Activated naive CD4-positive, alpha-beta T cell treated with anti-CD3 and anti-CD28 coated beads, Interleukin-2, amount 50 U/mL, for 24 hours (primary cell): ENCODE measurements around the gene AEBP1.

ENCODE experiments used
- H3K27ac Mint-ChIP-seq: one replicate; pipeline ENCODE4 v1.8.0; 2021; ENCODE audit warnings: mild to moderate bottlenecking, mixed read lengths
- H3K27me3 Mint-ChIP-seq: one replicate; pipeline ENCODE4 v1.8.0; 2021; ENCODE audit warnings: mixed read lengths
- H3K36me3 Mint-ChIP-seq: one replicate; pipeline ENCODE4 v1.8.0; 2021; ENCODE audit warnings: mixed read lengths
- H3K4me1 Mint-ChIP-seq: one replicate; pipeline ENCODE4 v1.8.0; 2021; ENCODE audit warnings: mixed read lengths
- H3K4me3 Mint-ChIP-seq: one replicate; pipeline ENCODE4 v1.8.0; 2021; ENCODE audit warnings: mild to moderate bottlenecking, mixed read lengths
- H3K9me3 Mint-ChIP-seq: one replicate; pipeline ENCODE4 v1.8.0; 2021; ENCODE audit warnings: mixed read lengths

AEBP1 gene

DNA sequence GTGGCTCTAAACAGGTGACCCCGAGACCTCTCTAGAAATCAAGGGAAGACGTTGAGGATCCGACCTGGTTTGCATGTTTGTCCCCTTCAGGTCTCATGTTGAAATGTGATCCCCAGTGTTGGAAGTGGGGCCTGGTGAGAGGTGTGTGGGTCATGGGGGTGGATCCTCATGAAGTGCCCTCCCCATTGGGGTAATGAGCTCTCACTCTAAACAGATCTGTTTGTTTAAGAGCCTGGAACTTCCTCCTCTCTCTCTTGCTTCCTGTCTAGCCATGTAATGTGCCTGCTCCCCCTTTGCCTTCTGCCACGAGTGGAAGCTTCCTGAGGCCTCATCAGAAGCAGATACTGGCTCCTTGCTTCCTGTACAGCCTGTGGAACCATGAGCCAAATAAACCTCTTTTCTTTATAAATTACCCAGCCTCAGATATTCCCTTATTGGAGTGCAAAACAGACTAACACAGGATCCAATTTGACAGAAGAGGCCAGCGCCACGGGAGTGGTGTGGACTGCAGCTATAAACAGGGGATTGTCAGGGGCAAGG, 11.0 kb upstream of the AEBP1 start:
- H3K4me1 Mint-ChIP-seq, result peaks cover 8% of the 10 kb centered on the region
- no peaks in the 10 kb centered on the region for H3K9me3 Mint-ChIP-seq
- no peak overlapping the region for H3K4me3 Mint-ChIP-seq
- H3K27ac Mint-ChIP-seq, result no peak overlapping the region
- H3K27me3 Mint-ChIP-seq, result no peaks in the 10 kb centered on the region
- H3K36me3 Mint-ChIP-seq, result no peaks in the 10 kb centered on the region

DNA sequence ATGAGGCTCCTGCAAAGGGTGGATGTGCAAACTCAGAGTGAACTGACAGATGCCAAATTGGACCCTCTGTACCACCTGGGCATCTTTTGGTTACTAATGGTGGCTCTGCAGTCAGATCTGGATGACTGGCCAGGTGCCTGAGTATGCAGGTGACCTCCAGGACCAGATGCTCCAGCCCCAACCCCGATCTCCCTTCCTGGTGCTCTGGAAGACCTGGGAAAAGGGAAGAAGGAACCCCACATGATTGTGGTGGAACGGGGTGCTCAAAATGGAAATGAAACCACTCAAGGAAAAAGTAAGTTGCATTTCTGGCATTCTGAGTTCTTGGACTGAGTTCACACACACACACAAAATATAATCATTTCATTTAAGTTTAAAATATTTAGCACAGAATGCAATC, 9.8 kb upstream of the AEBP1 start:
- H3K9me3 Mint-ChIP-seq, result no peaks in the 10 kb centered on the region
- no peaks in the 10 kb centered on the region for H3K27me3 Mint-ChIP-seq
- H3K36me3 Mint-ChIP-seq, result no peaks in the 10 kb centered on the region
- peaks cover 8% of the 10 kb centered on the region for H3K4me1 Mint-ChIP-seq
- H3K27ac Mint-ChIP-seq, result no peak overlapping the region
- H3K4me3 Mint-ChIP-seq, result no peak overlapping the region

- H3K36me3 Mint-ChIP-seq, result no peaks in the 10 kb centered on the region
- H3K27me3 Mint-ChIP-seq, result no peaks in the 10 kb centered on the region
- H3K4me1 Mint-ChIP-seq, result peaks cover 8% of the 10 kb centered on the region
- no peak overlapping the region for H3K27ac Mint-ChIP-seq
- H3K9me3 Mint-ChIP-seq, result no peaks in the 10 kb centered on the region
- no peak overlapping the region for H3K4me3 Mint-ChIP-seq
These were observed 9.1 kb upstream of the AEBP1 start for GRCh38 chr7:44094883-44095592.

GRCh38 chr7:44095781-44096180, 8.4 kb upstream of the AEBP1 start:
- Mint-ChIP-seq H3K36me3 (no peaks in the 10 kb centered on the region), H3K9me3 (no peaks in the 10 kb centered on the region), H3K4me1 (peaks cover 8% of the 10 kb centered on the region), H3K27me3 (no peaks in the 10 kb centered on the region), H3K27ac (no peak overlapping the region), H3K4me3 (no peak overlapping the region)

GRCh38 chr7:44096326-44096881, 7.7 kb upstream of the AEBP1 start:
- H3K4me1 Mint-ChIP-seq, result peaks cover 8% of the 10 kb centered on the region
- H3K27me3 Mint-ChIP-seq, result no peaks in the 10 kb centered on the region
- no peak overlapping the region for H3K4me3 Mint-ChIP-seq
- H3K9me3 Mint-ChIP-seq, result no peaks in the 10 kb centered on the region
- no peaks in the 10 kb centered on the region for H3K36me3 Mint-ChIP-seq
- peak overlapping the region; percentile 46 for H3K27ac Mint-ChIP-seq

DNA sequence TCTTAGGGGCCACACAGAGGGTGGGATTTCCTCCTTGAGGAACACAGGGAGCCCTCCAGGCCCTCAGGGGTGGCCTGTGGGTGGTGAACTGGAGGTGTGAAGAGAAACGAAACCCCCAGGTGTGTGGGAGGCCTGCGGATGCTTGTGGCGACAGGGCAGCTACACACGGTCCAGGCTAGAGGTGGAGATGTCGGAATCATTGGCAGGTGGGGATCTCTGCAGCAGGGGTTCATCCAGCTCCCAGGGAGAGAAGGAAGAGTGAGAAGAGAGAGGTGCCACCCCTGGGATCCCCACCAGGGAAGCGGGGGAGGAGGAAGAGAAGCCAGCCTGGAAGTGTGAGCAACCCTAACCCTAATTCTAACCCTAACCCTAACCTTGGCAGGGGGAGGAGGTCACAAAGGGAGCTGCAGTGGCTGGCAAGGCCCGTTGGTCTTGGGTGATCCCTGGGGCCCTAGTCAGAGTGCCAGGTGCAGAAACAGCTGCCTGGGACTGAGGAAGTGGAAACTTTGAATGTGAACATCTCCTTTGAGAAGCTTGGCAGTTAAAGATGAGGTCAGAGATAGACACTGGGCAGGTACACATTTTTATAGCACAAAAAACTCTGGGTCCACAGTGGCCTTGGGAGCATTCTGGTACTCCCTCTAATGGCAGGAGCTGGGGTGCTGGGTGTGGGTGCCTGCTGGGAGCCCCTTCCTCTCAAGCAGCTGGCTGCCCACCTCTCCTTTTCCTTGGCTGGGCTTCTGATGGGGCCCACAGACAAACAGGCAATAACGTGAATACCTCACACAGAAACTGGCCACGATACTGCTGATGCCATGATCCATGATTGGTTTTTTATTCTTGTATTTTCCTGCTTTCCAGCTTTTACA, 6.8 kb upstream of the AEBP1 start:
- Mint-ChIP-seq H3K4me1 (peaks cover 8% of the 10 kb centered on the region), H3K36me3 (no peaks in the 10 kb centered on the region), H3K4me3 (no peak overlapping the region), H3K9me3 (no peaks in the 10 kb centered on the region), H3K27me3 (no peaks in the 10 kb centered on the region), H3K27ac (no peak overlapping the region)

DNA sequence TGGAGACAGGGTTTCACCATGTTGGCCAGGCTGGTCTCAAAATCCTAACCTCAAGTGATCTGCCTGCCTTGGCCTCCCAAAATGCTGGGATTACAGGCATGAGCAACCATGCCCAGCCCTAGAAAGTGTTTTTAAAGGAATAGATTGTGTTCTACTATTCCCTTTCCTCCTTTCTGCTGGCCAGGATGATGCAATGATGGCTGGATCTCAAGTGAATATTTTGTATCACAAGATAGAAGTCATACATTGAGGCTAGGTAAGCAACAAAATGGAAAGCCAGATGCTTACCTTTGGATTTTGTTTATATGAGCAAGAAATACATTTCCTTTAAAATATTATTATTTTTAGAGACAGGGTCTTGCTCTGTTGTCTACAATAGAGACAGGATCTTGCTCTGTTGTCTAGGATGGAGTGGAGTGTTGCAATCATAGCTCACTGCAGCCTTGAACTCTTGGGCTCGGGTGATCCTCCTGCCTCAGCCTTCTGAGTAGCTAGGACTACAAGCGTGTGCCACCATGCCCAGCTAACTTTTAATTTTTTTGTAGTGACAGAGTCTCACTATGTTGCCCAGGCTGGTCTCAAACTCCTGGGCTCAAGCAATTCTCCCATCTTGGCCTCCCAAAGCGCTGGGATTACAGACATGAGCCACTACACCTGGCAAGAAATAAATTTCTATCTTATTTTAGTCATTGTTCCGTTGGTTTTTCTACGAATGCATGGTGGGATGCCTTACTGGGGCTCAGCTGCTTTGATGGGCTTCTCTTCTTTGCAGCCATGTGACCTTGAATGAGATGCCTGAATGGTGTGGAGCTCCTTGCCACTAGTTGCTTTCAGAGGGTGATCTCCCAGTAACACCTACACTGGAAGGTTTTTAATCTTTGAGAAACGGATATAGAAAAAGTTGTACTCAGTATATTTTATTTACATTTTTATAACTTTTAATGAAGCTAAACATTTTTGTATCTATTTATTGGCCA, 5.8 kb upstream of the AEBP1 start:
- Mint-ChIP-seq H3K4me1 (peaks cover 11% of the 10 kb centered on the region), H3K27ac (no peak overlapping the region), H3K4me3 (no peak overlapping the region), H3K36me3 (no peaks in the 10 kb centered on the region), H3K27me3 (no peaks in the 10 kb centered on the region), H3K9me3 (no peaks in the 10 kb centered on the region)

DNA sequence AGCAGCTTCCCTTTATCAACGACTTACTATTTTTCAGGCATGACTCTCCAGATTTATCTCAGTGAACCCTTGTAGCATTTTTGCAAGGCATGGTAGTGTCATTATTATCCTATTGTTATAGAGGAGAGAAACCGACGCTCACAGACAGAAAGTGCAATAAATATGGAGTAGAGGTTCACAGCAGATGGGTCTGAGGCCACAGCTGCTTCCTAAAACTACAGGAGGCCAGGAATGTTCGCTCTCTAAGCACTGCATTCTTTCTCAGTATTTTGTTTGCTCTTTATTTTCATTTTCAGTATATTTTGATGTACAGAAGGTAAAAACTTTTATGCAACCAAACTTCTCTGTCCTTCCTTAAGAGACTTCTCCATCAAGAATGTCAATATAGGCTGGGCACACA, 4.5 kb upstream of the AEBP1 start:
- H3K9me3 Mint-ChIP-seq, result no peaks in the 10 kb centered on the region
- no peak overlapping the region for H3K4me3 Mint-ChIP-seq
- H3K27me3 Mint-ChIP-seq, result no peaks in the 10 kb centered on the region
- no peak overlapping the region for H3K27ac Mint-ChIP-seq
- H3K36me3 Mint-ChIP-seq, result no peaks in the 10 kb centered on the region
- H3K4me1 Mint-ChIP-seq, result peaks cover 13% of the 10 kb centered on the region

DNA sequence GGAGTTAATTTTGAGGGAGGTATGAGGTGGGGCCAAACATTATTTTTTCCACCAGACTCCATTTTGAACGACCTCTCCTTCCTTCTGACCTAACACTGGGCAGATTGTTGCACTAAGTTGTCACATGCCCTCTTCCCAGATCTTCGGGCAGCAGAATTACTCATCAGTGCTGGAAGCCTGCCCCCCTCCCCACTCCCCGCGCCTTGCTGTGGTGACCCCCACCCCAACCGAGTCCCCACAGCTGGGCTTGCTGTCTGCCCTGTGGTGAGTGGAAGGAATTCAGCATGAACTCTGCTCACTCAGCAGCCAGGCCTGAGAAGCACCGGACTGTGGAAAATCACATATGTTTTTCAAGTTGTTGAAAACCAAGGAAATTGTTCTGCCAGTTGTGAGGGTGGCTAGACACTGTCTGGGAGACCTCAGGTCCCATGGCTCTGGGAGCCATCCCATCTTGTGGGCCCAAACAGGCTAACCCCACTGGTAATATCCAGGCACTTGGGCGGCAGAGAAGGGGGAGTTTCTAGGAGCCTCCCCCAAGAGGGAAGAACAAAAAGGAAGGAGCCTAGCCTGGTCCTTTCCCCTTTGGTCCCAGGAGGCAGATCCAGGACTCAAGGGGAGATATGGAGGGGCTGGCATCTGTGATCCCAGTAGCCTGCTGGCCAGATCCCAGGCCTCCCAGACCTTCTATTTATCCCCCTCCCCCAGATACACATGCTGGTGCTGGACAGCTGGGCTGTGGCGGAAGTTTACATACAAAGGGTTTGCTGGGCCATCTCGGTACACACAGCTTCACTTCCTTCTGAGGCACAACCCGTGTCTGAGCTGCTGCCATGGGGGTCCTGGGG, 3.5 kb upstream of the AEBP1 start:
- no peaks in the 10 kb centered on the region for H3K36me3 Mint-ChIP-seq
- H3K4me1 Mint-ChIP-seq, result peaks cover 20% of the 10 kb centered on the region
- H3K4me3 Mint-ChIP-seq, result no peak overlapping the region
- no peaks in the 10 kb centered on the region for H3K27me3 Mint-ChIP-seq
- H3K9me3 Mint-ChIP-seq, result no peaks in the 10 kb centered on the region
- no peak overlapping the region for H3K27ac Mint-ChIP-seq

DNA sequence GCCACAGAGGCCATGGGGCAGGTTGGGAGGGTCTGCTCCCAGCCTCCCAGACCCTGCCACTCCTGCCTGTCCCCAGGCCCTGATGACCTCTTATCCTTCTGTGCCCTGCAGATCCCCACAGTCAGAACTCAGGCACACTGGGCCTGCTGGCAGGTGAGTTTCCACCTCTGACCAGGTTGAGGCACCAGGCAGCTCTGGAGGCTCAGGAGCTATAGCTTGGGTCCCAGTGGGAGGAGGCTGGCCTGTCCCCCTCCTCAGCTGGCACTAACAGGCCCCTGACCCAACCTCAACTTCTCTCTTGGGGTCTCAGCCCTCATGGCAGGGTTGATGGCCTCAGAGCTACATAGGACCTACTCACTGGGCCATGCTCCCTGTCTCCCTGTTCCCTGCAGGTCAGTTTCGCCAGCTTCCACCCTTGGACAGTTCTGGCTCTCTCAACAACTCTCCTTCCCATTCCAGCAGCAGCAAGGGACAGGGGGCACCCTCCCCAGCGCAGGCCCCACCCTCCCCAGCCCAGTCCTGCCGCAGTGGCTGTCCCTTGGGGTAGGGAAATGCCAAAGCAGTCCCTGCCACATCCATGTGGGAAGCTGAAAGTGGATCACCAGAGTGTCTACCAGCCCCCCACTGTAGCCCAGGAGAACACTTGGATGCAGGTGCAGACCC, 2.7 kb upstream of the AEBP1 start:
- Mint-ChIP-seq H3K36me3 (no peaks in the 10 kb centered on the region), H3K9me3 (no peaks in the 10 kb centered on the region), H3K27me3 (no peaks in the 10 kb centered on the region), H3K4me1 (peaks cover 27% of the 10 kb centered on the region), H3K27ac (no peak overlapping the region), H3K4me3 (no peak overlapping the region)

GRCh38 chr7:44101966-44102845, 1.9 kb upstream of the AEBP1 start:
- peak overlapping the region; percentile 20 for H3K4me3 Mint-ChIP-seq
- no peaks in the 10 kb centered on the region for H3K36me3 Mint-ChIP-seq
- H3K9me3 Mint-ChIP-seq, result no peaks in the 10 kb centered on the region
- H3K27me3 Mint-ChIP-seq, result no peaks in the 10 kb centered on the region
- peaks cover 20% of the 10 kb centered on the region for H3K4me1 Mint-ChIP-seq
- H3K27ac Mint-ChIP-seq, result peak overlapping the region; percentile 59

- H3K36me3 Mint-ChIP-seq, result no peaks in the 10 kb centered on the region
- no peaks in the 10 kb centered on the region for H3K9me3 Mint-ChIP-seq
- no peaks in the 10 kb centered on the region for H3K27me3 Mint-ChIP-seq
- no peak overlapping the region for H3K27ac Mint-ChIP-seq
- H3K4me3 Mint-ChIP-seq, result peak overlapping the region; percentile 77
- peaks cover 20% of the 10 kb centered on the region for H3K4me1 Mint-ChIP-seq
These were observed 1.1 kb upstream of the AEBP1 start for GRCh38 chr7:44102846-44103565.

DNA sequence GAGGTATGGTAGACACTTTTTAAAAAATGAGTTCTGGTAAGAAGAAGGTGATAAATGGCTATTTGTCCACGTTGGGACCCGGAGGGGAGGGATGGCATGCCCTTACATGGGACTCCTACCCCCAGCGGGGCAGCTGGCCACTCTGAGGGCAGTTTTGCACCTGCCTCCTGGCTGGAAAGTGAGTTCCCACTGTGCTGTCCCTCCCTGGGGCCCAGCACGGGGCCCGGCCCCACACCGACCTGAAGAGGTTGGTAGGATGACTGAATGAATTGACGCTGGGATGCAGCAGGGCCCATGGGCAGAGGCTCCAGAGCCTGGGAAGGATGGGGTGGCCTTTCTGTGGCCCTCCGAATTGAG, 601 bp upstream of the AEBP1 start:
- peak overlapping the region; percentile 77 for H3K4me3 Mint-ChIP-seq
- no peaks in the 10 kb centered on the region for H3K36me3 Mint-ChIP-seq
- H3K27ac Mint-ChIP-seq, result no peak overlapping the region
- H3K9me3 Mint-ChIP-seq, result no peaks in the 10 kb centered on the region
- peaks cover 20% of the 10 kb centered on the region for H3K4me1 Mint-ChIP-seq
- no peaks in the 10 kb centered on the region for H3K27me3 Mint-ChIP-seq
